Liver (tissue), 9 donors: ENCODE results near the gene PDE4B. TPM values are rescaled to one million over a fixed set of nuclear protein-coding genes. Genes with fewer than 3 reads are reported as not detected.

Source experiments
- DNase-seq: peaks from one replicate; pipeline ENCODE4 v3.0.0-alpha.2; 2017; ENCODE audit warnings: low spot score
- H3K27ac ChIP-seq, 2 donors: one replicate each; pipeline ENCODE4 v1.7.0; 2013; ENCODE audit warnings: inconsistent platforms in 2 of 2, low read length in 2 of 2, control low read depth in 1 of 2, low read depth in 1 of 2, mild to moderate bottlenecking in 1 of 2
- H3K27me3 ChIP-seq, 4 donors: one replicate each; pipeline versions ENCODE4 v1.6.1 to v1.7.0; 2013; ENCODE audit warnings: low read length in 3 of 4, inconsistent platforms in 1 of 4, mild to moderate bottlenecking in 1 of 4, moderate library complexity in 1 of 4; ENCODE audit not compliant: control insufficient read depth in 4 of 4, insufficient read depth in 4 of 4
- H3K36me3 ChIP-seq, 4 donors: one replicate each; pipeline versions ENCODE4 v1.6.1 to v1.7.0; 2013; ENCODE audit warnings: low read length in 3 of 4, mild to moderate bottlenecking in 3 of 4, low read depth in 1 of 4, moderate library complexity in 1 of 4; ENCODE audit not compliant: control insufficient read depth in 4 of 4, insufficient read depth in 3 of 4
- H3K4me1 ChIP-seq, 4 donors: one replicate each; pipeline versions ENCODE4 v1.6.1 to v1.7.0; 2013; ENCODE audit warnings: low read length in 3 of 4, mild to moderate bottlenecking in 3 of 4, moderate library complexity in 1 of 4; ENCODE audit not compliant: control insufficient read depth in 4 of 4, insufficient read depth in 4 of 4
- H3K4me3 ChIP-seq, 3 donors: one replicate each; pipeline versions ENCODE4 v1.6.1 to v1.7.0; 2013; ENCODE audit warnings: low read length in 3 of 3, control low read depth in 1 of 3, low read depth in 1 of 3, mild to moderate bottlenecking in 1 of 3
- H3K9ac ChIP-seq, 2 donors: one replicate each; pipeline ENCODE4 v1.7.0; 2013; ENCODE audit warnings: low read length in 2 of 2, mild to moderate bottlenecking in 2 of 2, moderate library complexity in 2 of 2, control low read depth in 1 of 2, low read depth in 1 of 2
- H3K9me3 ChIP-seq, 4 donors: one replicate each; pipeline versions ENCODE4 v1.6.1 to v1.7.0; 2013; ENCODE audit warnings: low read length in 3 of 4; ENCODE audit not compliant: control insufficient read depth in 4 of 4
- ATF3 ChIP-seq: IDR thresholded peaks from 2 replicates; pipeline ENCODE4 v1.6.1; 2016; ENCODE audit warnings: antibody characterized with exemption
- CTCF ChIP-seq: fragments of 150-350 bp; IDR thresholded peaks from 2 replicates; pipeline ENCODE4 v1.5.1; 2017; ENCODE audit warnings: improper control_type of control experiment, low read depth, low read length; ENCODE audit not compliant: missing input control
- EGR1 ChIP-seq, 2 donors: IDR thresholded peaks; 2 replicates each; pipeline ENCODE4 v1.6.1; 2016 to 2018; ENCODE audit warnings: antibody characterized with exemption in 2 of 2, low read depth in 2 of 2
- FOXA1 ChIP-seq: IDR thresholded peaks from 2 replicates; pipeline ENCODE4 v1.6.1; 2016; ENCODE audit warnings: antibody characterized with exemption
- FOXA2 ChIP-seq: IDR thresholded peaks from 2 replicates; pipeline ENCODE4 v1.6.1; 2016; ENCODE audit warnings: antibody characterized with exemption
- GABPA ChIP-seq, 2 donors: IDR thresholded peaks in 1 of 2; conservative IDR thresholded peaks in 1 of 2; 2 replicates each; pipeline ENCODE4 v1.6.1; 2016; ENCODE audit warnings: antibody characterized with exemption in 2 of 2, mild to moderate bottlenecking in 1 of 2, moderate library complexity in 1 of 2
- HNF4A ChIP-seq, 2 donors: conservative IDR thresholded peaks; 2 replicates each; pipeline ENCODE4 v1.6.1; 2016; ENCODE audit warnings: antibody characterized with exemption in 2 of 2, mild to moderate bottlenecking in 2 of 2
- HNF4G ChIP-seq: IDR thresholded peaks from 2 replicates; pipeline ENCODE4 v1.6.1; 2016; ENCODE audit warnings: antibody characterized with exemption
- JUND ChIP-seq, 2 donors: IDR thresholded peaks; 2 replicates each; pipeline ENCODE4 v1.6.1; 2016; ENCODE audit warnings: antibody characterized with exemption in 2 of 2
- NR2F2 ChIP-seq: IDR thresholded peaks from 2 replicates; pipeline ENCODE4 v1.6.1; 2016; ENCODE audit warnings: antibody characterized with exemption
- RAD21 ChIP-seq, 2 donors: IDR thresholded peaks; 2 replicates each; pipeline ENCODE4 v1.6.1; 2016; ENCODE audit warnings: antibody characterized with exemption in 2 of 2, mild to moderate bottlenecking in 2 of 2
- REST ChIP-seq: IDR thresholded peaks from 2 replicates; pipeline ENCODE4 v1.6.1; 2016; ENCODE audit warnings: antibody characterized with exemption, mild to moderate bottlenecking
- RXRA ChIP-seq, 2 donors: IDR thresholded peaks; 2 replicates each; pipeline ENCODE4 v1.6.1; 2017 to 2018; ENCODE audit warnings: antibody characterized with exemption in 2 of 2, mild to moderate bottlenecking in 1 of 2
- SP1 ChIP-seq: IDR thresholded peaks from 2 replicates; pipeline ENCODE4 v1.6.1; 2018; ENCODE audit warnings: antibody characterized with exemption, mild to moderate bottlenecking
- TAF1 ChIP-seq: conservative IDR thresholded peaks from 2 replicates; pipeline ENCODE4 v1.6.1; 2016; ENCODE audit warnings: antibody characterized with exemption, mild to moderate bottlenecking
- YY1 ChIP-seq: IDR thresholded peaks from 2 replicates; pipeline ENCODE4 v1.6.1; 2016; ENCODE audit warnings: antibody characterized with exemption, mild to moderate bottlenecking
- ZBTB33 ChIP-seq: IDR thresholded peaks from 2 replicates; pipeline ENCODE4 v1.6.1; 2016; ENCODE audit warnings: antibody characterized with exemption
- WGBS: extraction: QIAGEN DNeasy Blood & Tissue Kit; methylation state at CpG from one replicate; pipeline ENCODE4 v1.1.7; 2013; 5-methylcytosine and 5-hydroxymethylcytosine counted together
- polyA plus RNA-seq, 2 donors: library from polyadenylated mRNA; stranded (reverse) in 1 of 2; unstranded in 1 of 2; fragments of 200-250 nt in 1 of 2; fragments of >200 nt in 1 of 2; fragmentation: Nextera tagmentation in 1 of 2; extraction: Ambion mirVana in 1 of 2; gene quantifications; one replicate each; pipeline versions ENCODE4 v1.2.1 to v1.2.3, GENCODE V29; 2013 to 2015
- total RNA-seq, 2 donors: library from RNA; depleted of rRNA; stranded (reverse); fragments of >200 nt; gene quantifications; one replicate each; pipeline ENCODE4 v1.2.3, GENCODE V29; 2014
- TF ChIP-seq, protein P1 (sequence below): IDR thresholded peaks from 2 replicates; pipeline ENCODE4 v1.6.1; 2016; ENCODE audit warnings: antibody characterized with exemption
- donor health status: healthy.
- donor health status: healthy.
- donor health status: healthy.
- donor health status: healthy.
- donor health status: healthy.

Gene PDE4B
- total and polyA plus RNA-seq, 4 donors: 1.9 to 3.9 (median 2.7) TPM

- TF ChIP-seq TAF1 (no peak), RXRA (IDR thresholded peaks at IDR 0.05) (peak; percentile 23 to 29), ZBTB33 (peak; percentile 32), JUND (IDR thresholded peaks at IDR 0.05) (peak in 1 of 2 donors; percentile 11), ATF3 (peak; percentile 61), NR2F2 (peak; percentile 37), YY1 (no peak), FOXA2 (peak; percentile 66), HNF4G (no peak), HNF4A (conservative IDR thresholded peaks at IDR 0.05) (peak in 1 of 2 donors; percentile 31), CTCF (no peak), EGR1 (IDR thresholded peaks at IDR 0.05; ENCODE audit: low read depth in 2 of 2) (no peak), FOXA1 (peak; percentile 63), GABPA (IDR thresholded peaks at IDR 0.05 in 1 of 2, conservative IDR thresholded peaks at IDR 0.05 in 1 of 2) (peak; percentile 77 to 83), RAD21 (IDR thresholded peaks at IDR 0.05) (peak; percentile 43 to 44), REST (peak; percentile 39), SP1 (peak; percentile 74)
- TF ChIP-seq, protein P1, sequence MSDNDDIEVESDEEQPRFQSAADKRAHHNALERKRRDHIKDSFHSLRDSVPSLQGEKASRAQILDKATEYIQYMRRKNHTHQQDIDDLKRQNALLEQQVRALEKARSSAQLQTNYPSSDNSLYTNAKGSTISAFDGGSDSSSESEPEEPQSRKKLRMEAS: no peak
- Histone ChIP-seq H3K27ac (peak overlapping the region; percentile 61 to 66), H3K4me3 (no peak overlapping the region), H3K27me3 (no peaks in the 10 kb centered on the region), H3K9me3 (no peaks in the 10 kb centered on the region), H3K4me1 (peaks cover 0 to 16% (median 5%) of the 10 kb centered on the region in 4 donors), H3K9ac (peak overlapping the region in 1 of 2 donors; percentile 67), H3K36me3 (no peaks in the 10 kb centered on the region)
- DNase-seq: no peak
- 23% methylated on average over 3 of the region's 3 CpGs for WGBS
Observed at GRCh38 chr1:66316464-66317247, 524.0 kb downstream of the PDE4B start.
